ENCODE results near the gene CHIT1.

CHIT1 gene

DNA sequence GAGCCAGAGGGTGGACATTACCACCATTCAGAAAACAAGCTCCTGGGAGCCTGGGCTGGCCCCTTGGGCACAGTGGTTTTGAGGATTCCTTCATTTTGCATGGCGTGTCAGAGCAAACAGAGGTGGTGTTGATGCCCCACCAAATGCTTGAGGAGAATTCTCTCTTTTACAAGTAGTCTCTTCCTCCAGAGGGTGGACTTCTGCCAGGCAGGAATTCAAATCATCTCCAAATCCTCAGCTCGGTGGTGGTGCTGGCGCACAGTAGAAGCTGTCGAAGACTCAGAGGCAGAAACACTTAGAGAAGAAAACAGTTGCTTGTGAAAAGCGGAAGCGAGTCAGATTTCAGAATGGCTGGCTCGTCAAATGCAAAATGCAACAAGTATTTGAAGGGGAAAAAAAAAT is 39.5 kb downstream of the CHIT1 start:
- no peak for DNase-seq (ENCODE audit: low read depth in 2 of 3, low spot score in 2 of 3)

DNA sequence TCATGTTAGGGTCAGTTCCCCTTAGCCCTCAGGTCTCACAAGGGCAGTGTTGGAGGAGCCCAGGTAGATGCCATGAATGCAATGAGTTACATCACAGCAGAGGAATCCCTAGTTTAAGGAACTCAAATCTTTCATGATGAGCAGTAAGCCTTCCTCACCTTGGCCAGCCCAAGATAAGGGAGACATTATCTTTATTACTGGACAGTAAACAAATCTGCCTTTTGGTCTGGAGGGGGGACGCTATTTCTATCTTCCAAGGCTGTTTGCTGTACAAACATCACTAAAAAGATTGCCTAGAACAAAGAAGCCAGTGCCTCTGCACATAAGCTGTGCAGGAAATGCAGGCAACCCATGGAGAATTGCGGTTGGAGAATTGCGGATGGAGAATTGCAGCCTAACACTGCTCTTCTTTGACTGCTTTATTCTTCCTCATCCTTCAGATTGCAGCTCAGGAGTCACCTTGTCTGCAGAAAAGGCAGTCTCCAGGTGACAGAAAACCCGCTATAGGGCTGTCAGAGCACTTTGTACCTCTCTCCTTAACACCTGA is 40.7 kb downstream of the CHIT1 start:
- DNase-seq (ENCODE audit: low read depth in 2 of 3, low spot score in 2 of 3) = no peak

DNA sequence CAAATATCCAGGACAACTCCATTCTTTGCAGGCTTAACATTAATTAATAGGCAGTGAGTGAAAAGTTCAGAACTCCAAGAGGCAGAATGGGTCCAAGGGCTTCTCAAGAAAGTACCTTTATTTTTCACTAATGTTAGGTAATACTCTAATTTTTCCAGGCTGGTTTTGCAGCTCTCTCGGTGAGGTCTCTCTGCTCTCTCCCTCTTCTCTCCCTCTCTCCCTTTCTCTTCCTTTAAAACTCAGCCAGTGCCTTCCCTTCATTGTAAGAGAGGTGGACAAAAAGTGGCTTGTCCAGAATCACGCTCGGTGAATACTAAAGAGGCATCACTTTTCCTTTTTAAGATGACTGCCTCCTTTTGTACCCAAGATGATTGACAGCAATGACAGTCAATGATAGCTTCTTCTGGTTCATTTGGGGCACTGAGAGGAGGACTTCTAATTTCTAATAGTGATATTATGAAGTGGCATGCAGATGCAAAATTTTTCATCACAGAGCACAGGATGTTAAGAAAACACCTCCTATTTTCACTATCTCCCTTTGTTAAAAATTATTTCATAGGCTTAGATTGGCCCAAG is 41.7 kb downstream of the CHIT1 start:
- no peak for DNase-seq (ENCODE audit: low read depth in 2 of 3, low spot score in 2 of 3)

DNA sequence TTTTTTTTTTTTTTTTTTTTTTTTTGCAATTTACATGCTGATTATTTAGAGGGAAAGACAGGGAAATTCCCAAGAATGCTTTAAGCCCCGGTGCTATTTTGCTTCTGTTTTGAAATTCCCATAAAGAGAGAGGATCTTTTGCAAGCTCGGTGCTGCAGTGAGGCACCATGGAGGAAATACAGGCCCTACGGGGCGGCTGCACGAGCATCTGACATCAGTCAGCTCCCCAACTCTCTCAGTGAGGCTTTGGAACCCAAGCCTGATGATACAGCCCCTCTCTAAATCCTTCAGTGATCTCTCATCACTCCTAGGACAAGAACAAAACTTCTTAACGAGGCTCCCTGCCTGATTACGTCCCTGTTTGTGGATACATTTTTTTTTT is 42.2 kb downstream of the CHIT1 start:
- no peak for DNase-seq (ENCODE audit: low read depth in 2 of 3, low spot score in 2 of 3)

DNA sequence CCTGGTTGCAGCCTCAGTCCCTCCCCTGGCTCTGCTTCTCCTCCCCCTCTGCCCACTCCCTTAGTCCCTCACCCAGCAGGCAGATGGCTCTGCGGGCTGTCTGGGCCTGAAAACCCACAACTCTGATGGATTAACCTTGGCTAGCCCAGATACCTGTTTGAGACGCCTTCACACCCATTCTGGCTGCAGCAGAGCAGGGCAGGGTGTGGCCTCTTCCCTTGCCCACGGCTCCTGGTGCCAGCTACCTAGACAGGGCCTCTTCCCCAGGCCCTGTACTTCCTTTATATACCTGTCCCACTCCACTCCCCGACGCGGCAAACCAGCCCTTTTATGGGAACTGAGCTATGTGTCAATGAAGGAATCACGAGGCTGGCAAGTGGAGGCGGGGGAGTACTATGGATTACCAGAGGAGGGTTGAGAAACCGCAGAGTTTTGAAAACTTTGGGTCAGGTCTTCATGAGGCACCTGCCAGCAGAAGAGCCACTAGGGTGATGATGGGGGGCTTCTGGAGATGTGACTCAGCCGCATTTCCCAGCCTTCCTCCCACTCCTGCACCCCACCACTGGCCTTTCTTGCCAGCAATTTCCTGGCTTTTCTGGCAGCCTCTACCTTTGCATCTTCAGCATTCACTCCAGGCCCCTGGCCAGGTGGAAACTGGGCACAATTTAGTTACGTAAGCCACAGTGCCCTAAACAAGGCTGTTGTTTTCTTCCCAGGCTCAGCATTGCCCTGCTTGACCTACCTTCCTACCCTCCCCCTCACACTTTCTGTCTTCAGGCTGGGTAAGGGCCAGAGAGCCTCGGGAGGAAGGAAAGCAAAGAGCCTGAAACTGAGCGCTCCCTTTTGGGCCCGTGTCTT is 42.8 kb downstream of the CHIT1 start, which contains the start of gene CHI3L1:
CHI3L1 (minus strand) TSS at position 259 of the 858 bp plus-strand sequence; CDS start at position 178, 81 bp downstream.
- DNase-seq (ENCODE audit: low read depth in 2 of 3, low spot score in 2 of 3) = no peak

DNA sequence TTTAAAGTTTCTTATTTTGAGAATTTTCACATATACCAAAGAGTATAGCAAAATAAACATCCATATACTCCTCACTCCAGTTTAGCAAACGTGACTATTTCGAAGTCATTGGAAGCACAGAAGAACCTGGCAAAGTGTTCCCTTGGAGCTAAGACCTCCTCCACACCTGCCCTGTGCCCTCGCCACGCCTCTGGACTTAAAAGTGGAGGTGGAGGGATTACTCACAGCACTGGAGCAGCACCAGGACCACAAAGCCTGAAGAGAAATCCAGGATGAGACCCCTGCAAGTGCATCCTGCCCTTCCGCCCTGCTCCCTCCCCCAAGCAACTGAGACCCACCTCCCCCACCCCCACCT is 43.4 kb downstream of the CHIT1 start:
- no peak for DNase-seq (ENCODE audit: low read depth in 2 of 3, low spot score in 2 of 3)

DNA sequence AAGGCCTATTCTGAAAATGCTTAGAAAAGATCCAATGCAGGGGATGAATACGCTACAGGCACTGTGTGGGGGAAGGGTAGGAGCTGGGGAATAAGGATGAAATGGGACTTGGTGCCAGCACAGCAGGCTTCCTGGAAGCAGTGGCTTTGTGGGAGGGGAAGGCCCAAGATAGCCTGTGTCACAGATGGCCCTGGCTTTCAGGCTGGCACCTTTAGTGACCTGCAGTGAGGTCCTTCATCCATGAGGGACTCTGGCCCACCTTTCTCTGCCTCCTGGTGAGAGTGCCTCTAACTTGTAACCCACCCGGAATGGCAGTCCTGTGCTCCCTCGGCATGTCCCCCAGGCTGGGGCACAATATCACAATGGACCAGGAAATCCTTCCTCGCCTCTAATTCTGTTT is 43.9 kb downstream of the CHIT1 start:
- DNase-seq (ENCODE audit: low read depth in 2 of 3, low spot score in 2 of 3) = no peak

DNA sequence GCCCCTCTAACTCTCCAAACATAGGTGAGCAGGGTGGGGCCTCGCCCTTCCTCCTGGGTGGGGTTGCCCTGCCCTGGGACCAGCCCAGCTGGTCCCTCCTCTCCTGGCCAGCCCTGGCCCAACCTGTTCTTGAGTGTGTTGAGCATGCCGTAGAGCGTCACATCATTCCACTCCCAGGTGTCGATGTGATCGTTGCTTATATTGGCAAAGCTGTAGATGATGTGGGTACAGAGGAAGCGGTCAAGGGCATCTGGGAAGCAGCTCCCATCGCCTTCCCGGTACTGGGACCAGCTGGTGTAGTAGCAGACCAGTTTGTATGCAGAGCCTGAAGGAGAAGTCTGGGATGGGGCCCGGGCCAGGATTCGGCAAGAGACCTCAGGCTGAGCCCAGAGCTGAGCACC is 44.4 kb downstream of the CHIT1 start:
- DNase-seq (ENCODE audit: low read depth in 2 of 3, low spot score in 2 of 3) = no peak

DNA sequence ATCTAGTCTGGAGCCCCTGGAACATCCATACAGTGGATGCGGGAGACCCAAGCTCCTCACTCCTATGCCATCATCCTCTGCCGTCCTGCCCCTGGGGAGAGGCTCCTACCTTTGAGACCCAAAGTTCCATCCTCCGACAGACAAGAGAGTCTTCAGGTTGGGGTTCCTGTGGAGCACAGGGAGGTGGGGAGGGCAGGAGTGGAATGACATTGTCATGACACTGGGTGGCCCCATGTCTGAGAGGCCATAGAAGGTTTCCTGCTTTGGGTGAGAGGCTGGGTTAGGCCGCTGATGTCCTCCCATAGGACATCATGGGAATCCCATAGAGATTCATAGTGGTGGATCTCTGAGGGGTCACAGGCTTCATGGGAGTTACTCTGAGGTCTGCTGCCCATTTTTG is 45.0 kb downstream of the CHIT1 start:
- no peak for DNase-seq (ENCODE audit: low read depth in 2 of 3, low spot score in 2 of 3)

DNA sequence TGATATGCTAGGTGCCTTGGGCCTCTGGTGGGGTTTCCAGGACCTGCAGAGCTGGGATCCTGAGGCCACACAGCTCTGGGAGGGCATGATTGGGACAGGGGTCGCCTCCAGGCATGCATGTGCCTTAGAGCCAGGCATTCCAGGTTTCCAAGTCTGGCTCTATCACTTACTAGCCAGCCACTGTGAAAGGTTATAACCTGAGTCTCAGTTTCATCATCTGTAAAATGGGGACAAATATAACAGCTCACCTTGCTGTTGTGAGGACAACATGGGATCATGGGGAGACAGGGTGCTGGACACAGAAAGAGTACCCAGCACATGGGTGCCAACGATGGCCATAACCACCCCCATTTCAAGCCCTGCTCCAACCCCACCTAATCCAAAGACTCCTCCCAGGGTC is 45.6 kb downstream of the CHIT1 start:
- DNase-seq (ENCODE audit: low read depth in 2 of 3, low spot score in 2 of 3) = no peak

DNA sequence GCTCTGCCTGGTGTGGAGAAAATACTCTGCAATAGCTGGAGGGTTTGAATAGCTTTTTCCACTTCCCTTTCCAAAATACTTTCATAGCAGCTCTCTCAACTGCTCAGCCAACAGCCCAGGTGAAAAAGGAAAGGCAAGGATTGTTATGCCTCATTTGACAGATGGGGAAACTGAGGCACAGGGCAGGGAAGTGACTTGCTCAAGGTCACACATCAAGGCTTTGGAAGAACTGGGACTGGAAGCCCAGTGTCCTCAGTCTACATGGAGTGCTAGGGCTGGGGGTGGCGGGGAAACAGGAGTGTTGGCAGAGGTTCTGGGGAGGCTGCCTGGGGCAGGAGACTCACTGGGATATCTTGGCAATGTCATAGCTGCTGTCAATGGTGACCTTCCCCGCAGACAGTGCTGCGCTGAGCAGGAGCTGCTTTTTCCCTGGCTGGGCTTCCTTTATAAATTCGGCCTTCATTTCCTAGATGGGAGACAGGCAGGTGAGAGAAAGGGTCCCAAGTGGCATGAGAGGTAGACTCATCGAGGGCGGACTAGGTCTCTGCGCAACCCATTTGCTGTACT is 47.0 kb downstream of the CHIT1 start:
- DNase-seq (ENCODE audit: low read depth in 2 of 3, low spot score in 2 of 3) = no peak

DNA sequence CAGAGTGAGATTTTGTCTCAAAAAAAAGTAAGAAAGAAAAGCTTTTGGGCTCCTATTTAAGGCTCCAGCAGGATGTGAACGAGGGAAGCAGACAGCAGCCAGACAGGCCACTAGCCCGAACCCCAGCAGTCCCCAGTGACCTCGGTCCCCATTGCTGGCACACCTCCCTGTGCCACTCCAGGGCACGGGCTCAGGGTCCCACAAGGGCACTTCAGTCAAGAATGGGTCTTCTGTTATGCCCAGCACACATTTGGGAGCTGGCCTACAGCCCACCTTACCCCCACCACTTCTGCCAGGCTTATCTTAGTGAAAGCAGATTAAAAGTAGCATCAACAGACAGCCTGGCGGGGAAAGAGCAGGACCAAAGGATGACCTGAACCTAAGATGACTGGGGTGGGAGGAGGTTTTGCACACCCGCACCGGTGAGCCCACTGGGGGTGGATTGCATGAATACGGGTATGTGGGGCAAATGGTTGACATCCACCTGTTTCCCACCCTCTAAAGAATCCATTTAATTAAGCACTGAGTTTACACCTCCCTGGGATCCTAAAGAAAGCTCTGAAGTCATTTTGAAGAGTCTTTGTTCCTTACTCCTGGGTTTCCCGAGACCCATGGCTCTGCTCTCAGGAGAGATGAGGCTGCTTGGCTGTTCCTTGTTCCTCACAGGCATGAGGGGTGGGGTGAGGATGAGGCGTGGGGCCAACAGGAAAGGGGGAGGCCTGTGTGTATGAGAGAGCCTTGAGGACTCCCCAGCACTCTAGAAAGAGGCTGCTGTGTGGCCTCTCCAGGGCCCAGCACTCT is 47.7 kb downstream of the CHIT1 start:
- DNase-seq (ENCODE audit: low read depth in 2 of 3, low spot score in 2 of 3) = no peak

DNA sequence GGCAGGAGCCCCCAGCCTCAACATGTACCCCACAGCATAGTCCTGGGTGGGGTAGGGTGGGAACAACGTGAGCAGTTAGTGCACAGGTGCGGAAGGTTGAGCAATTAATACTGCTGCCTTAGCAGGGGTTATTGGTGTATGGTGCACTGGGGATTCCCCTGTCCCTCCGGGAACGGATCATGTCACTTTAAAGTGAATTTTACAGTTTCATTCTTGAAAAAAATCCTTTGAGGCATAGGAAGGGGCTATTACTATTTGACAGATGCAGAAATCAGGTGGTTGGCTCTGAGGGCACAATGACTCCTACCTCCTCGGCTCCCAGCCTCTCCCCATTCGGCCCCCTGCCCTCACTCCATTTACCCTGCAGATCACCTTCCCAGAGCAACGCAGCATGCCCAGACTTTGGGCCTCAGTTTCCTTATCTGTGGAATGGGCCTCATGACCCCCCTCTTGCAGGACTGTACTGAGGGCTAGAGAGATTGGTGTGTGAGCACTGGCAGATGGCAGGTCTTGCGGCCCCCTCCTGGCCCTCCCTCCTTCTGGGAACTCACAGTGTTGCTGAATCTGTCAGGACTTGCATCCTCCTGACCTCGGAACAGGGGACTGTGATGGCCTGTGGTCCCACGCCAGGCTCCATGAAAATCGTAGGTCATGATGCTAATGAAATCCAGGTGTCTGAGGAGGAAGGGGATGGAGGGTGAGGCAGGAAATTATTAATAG is 48.7 kb downstream of the CHIT1 start:
- DNase-seq (ENCODE audit: low read depth in 2 of 3, low spot score in 2 of 3) = no peak

DNA sequence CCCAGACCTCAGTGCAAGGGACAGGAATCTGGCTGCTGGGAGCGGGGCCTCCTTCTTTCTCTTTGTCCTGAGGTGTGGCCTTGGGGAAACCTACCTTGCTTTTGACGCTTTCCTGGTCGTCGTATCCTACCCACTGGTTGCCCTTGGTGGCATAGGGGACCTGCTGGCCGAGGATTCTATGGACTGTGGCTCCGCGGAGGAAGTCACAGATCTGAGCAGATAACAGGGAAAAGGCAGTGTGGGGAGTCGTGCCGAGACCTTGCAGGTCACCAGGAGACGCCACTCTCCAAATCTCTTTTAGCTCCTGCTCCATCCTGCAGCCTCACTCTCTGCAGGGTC is 49.8 kb downstream of the CHIT1 start:
- DNase-seq (ENCODE audit: low read depth in 2 of 3, low spot score in 2 of 3) = no peak

DNA sequence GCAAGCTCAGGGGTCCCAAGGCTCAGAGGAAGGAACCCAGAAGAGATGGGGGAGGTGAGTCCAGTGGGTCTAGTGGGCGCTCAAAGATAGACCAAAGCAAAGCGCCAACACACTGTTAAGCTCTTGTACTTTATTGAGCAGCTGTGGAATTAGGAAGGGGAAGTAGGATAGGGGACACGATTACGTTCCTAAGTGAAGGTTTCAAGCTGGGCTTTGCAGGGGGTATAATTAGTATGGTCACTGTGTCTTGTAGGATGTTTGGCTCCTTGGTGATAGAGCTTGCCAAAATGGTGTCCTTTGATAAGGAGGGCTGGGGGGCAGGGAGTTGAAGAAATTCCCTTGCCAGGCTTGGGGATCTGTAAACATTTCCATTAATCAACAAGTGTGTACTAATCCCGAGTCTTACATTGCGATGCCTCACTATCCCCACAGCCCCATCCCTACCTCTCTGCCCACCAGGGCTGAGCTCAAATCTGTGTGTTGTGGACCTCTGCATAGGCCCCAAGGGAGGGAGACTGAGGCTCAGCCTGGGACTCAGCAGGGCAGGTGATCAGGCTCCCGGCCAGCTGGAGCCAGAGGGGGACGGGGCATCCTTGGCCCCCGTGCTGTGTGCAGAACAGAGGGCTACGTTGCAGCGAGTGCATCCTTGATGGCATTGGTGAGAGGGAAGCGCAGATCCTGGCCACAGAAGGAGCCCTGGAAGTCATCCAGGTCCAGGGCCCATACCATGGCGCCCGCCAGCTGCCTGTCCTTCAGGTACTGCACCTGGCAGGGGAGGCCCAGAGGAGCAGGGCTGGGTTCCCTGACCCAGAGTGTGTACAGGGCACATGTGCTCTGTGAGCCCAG is 50.4 kb downstream of the CHIT1 start:
- DNase-seq (ENCODE audit: low read depth in 2 of 3, low spot score in 2 of 3) = no peak

DNA sequence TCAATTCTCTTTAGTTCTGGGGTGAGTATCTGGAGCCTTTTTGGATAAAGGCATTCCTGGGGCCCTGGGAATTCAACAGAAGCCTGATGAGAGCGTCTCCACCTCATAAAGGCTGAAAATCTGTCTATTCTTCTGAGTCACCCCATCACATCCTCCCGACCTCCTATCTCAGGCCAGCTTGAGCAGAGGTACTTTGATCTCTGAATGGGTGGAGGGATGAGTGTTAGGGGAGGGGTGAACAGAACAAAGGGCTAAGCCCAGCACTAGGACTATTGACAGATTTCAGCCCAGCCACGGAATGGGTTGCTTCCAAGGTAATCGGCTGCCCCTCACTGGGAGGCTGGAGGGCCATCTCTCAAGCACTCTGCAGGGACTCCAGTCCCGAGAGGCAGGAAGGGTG is 51.4 kb downstream of the CHIT1 start:
- no peak for DNase-seq (ENCODE audit: low read depth in 2 of 3, low spot score in 2 of 3)

DNA sequence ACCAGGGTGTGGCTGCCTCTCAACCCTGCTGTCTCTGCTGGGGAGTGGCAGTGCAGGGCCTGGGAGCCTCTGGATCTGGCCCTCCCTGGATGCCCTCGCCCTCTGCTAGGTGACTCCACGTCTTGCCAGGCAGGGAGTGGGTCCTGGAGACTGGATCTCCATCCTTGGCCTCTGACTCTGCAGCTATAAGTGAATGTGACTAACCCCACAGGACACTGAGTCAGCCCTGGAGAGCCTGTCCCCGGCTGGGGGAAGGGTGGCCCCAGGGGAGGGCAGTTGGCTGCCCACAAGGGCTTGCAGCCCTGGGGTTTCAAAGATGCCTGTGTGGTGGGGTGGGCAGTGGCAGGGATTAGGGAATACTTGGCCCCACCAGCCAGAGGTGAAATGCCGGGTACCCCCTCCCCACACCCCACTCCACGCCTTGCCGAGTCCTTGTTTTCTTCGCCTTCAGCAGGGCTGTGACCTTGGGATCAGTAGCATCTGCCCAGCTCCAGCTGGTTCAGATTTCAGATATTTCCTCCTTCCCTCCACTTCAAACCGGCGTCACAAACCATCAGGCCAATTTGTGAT is 51.9 kb downstream of the CHIT1 start:
- DNase-seq (ENCODE audit: low read depth in 2 of 3, low spot score in 2 of 3) = no peak

DNA sequence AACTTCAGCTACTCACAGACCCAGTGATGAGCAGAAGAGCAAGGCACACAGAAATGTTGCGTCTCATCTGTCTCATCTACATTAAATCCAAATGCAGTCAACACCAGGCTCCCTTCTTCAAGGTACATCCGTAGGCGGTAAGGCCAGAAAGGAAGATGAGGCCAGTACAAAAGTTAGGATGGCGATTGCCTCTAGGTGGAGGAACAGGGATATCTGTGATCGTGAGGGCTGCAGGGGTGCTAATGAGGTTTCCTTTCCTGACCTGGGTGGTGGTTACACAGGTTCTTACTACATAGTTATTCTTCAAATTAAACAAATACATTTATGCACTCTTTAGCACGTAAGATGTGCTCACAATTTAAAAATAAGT is 52.5 kb downstream of the CHIT1 start:
- no peak for DNase-seq (ENCODE audit: low read depth in 2 of 3, low spot score in 2 of 3)

DNA sequence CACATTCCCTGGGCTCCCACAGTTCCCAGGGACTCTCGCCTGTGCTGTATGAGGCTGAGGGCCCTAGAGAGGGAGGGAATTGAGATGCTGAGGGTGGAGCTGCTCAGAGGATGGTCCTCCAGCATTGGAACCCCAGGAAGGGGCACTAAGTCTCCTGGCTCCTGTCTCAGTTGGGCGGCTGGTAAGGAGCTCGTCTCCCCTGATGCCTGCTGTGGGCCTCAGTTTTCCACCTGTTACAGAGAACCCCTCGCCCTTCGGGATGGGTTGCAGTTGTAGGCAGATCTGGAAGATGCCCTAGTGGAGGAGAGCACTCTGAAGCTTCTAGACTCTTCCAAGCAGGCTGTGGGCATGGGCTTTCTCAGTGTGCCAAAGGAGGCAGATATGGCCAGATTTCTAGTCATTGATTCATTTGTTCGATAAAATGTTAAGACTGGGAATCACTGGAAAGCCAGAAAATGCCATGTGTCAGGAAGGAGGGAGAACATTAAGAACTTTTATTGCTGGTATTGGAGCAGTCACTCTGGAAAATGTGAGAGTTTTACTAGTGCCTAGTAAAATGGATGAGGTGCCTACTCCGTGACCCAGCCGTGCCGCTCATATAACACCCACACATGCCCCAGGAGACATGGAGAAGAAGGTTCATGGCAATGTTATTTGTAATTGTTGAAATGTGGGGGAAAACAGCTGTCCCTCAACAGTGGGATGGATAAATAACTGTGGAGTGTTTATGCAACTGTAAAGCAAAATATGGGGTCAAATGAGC is 53.0 kb downstream of the CHIT1 start:
- no peak for DNase-seq (ENCODE audit: low read depth in 2 of 3, low spot score in 2 of 3)
